DND-41 (cell line): Measurements from ENCODE around the gene POLR2E.

Experiments used
- ATAC-seq: fragments of 200-7000 bp; cut with Tn5 transposase; 3 replicates; pipeline ENCODE4 v1.9.1; 2021; ENCODE audit warnings: low read depth; ENCODE audit not compliant: insufficient read depth
- DNase-seq: peaks from one replicate; pipeline ENCODE4 v3.0.0-alpha.2; 2020
- H2AFZ ChIP-seq: 2 replicates; pipeline ENCODE4 v1.6.0; 2012; ENCODE audit warnings: low read depth, low read length
- H3K27ac ChIP-seq: 2 replicates; pipeline ENCODE4 v1.5.1; 2012; ENCODE audit warnings: low read length, inconsistent platforms
- H3K27me3 ChIP-seq: fragments of 200-600 bp; sonication (generic); 2 replicates; pipeline ENCODE4 v1.6.0; 2012; ENCODE audit warnings: low read length, mild to moderate bottlenecking, inconsistent platforms; ENCODE audit not compliant: insufficient read depth, poor library complexity
- H3K36me3 ChIP-seq: 2 replicates; pipeline ENCODE4 v1.5.1; 2012; ENCODE audit warnings: low read length, inconsistent platforms; ENCODE audit not compliant: insufficient read depth
- H3K4me1 ChIP-seq: 2 replicates; pipeline ENCODE4 v1.5.1; 2012; ENCODE audit warnings: mild to moderate bottlenecking, low read length; ENCODE audit not compliant: insufficient read depth
- H3K4me2 ChIP-seq: 2 replicates; pipeline ENCODE4 v1.6.0; 2012; ENCODE audit warnings: mild to moderate bottlenecking, moderate library complexity, low read length, inconsistent platforms; ENCODE audit not compliant: insufficient read depth
- H3K4me3 ChIP-seq, 2 experiments: fragments of 200-600 bp in 1 of 2; shearing (Covaris generic) in 1 of 2; 2 replicates each; pipeline ENCODE4 v1.5.1; 2012 to 2016; ENCODE audit warnings: inconsistent platforms in 2 of 2, low read length in 2 of 2, mild to moderate bottlenecking in 2 of 2, low read depth in 1 of 2, moderate library complexity in 1 of 2
- H3K79me2 ChIP-seq: 2 replicates; pipeline ENCODE4 v1.6.0; 2012; ENCODE audit warnings: low read length, inconsistent platforms; ENCODE audit not compliant: insufficient read depth
- H3K9ac ChIP-seq: 2 replicates; pipeline ENCODE4 v1.6.0; 2012; ENCODE audit warnings: low read depth, mild to moderate bottlenecking, inconsistent platforms, low read length, moderate library complexity
- H3K9me3 ChIP-seq: 2 replicates; pipeline ENCODE4 v1.5.1; 2012; ENCODE audit warnings: low read length, moderate library complexity, mild to moderate bottlenecking, inconsistent platforms; ENCODE audit not compliant: insufficient read depth, severe bottlenecking
- H4K20me1 ChIP-seq: 2 replicates; pipeline ENCODE4 v1.6.0; 2012; ENCODE audit warnings: low read length; ENCODE audit not compliant: insufficient read depth
- CTCF ChIP-seq: IDR thresholded peaks from 2 replicates; pipeline ENCODE4 v1.5.1; 2012; ENCODE audit warnings: borderline replicate concordance, low read length, moderate library complexity, mild to moderate bottlenecking; ENCODE audit not compliant: poor library complexity, severe bottlenecking; ENCODE audit errors: extremely low read depth
- EZH2 ChIP-seq: IDR thresholded peaks from 3 replicates; pipeline ENCODE4 v1.6.1; 2012; ENCODE audit warnings: borderline replicate concordance, low read depth, mild to moderate bottlenecking, moderate library complexity, low read length, inconsistent platforms; ENCODE audit not compliant: severe bottlenecking

The POLR2E gene

GRCh38 chr19:1073956-1074517 is 21.1 kb downstream of the POLR2E start:
- Histone ChIP-seq H3K36me3 (peaks cover 56% of the 10 kb centered on the region), H3K27ac (peak overlapping the region; percentile 80), H3K4me3 (peak overlapping the region in 1 of 2 experiments; percentile 38; a peak in 2 of 4 replicates), H3K9me3 (no peaks in the 10 kb centered on the region), H4K20me1 (peaks cover 33% of the 10 kb centered on the region), H3K27me3 (no peaks in the 10 kb centered on the region), H3K9ac (peak overlapping the region; percentile 40), H3K4me1 (peaks cover 47% of the 10 kb centered on the region), H3K79me2 (peaks cover 30% of the 10 kb centered on the region), H2AFZ (no peak overlapping the region), H3K4me2 (peak overlapping the region; percentile 66)
- TF ChIP-seq EZH2: no peak
- TF ChIP-seq CTCF: no peak
- DNase-seq (no peak), ATAC-seq (no peak)

- no peak overlapping the region for H3K9ac ChIP-seq
- no peaks in the 10 kb centered on the region for H3K9me3 ChIP-seq
- no peak for DNase-seq
- no peaks in the 10 kb centered on the region for H3K27me3 ChIP-seq
- no peak for ATAC-seq
- no peak overlapping the region for H3K4me2 ChIP-seq
- no peak overlapping the region for H3K27ac ChIP-seq
- TF ChIP-seq CTCF: no peak
- TF ChIP-seq EZH2: no peak
- H3K4me3 ChIP-seq: no peak overlapping the region
- peaks cover 60% of the 10 kb centered on the region for H3K36me3 ChIP-seq
- no peak overlapping the region for H2AFZ ChIP-seq
- H4K20me1 ChIP-seq: peaks cover 40% of the 10 kb centered on the region
- peaks cover 38% of the 10 kb centered on the region for H3K79me2 ChIP-seq
- peaks cover 54% of the 10 kb centered on the region for H3K4me1 ChIP-seq
Observed at GRCh38 chr19:1073063-1073955, 21.9 kb downstream of the POLR2E start.

- TF ChIP-seq CTCF (no peak), EZH2 (no peak)
- H3K9ac ChIP-seq: no peak overlapping the region
- DNase-seq (no peak), ATAC-seq (no peak)
- no peak overlapping the region for H3K4me3 ChIP-seq
- no peak overlapping the region for H3K4me2 ChIP-seq
- H2AFZ ChIP-seq: no peak overlapping the region
- H3K9me3 ChIP-seq: no peaks in the 10 kb centered on the region
- no peaks in the 10 kb centered on the region for H3K27me3 ChIP-seq
- peaks cover 40% of the 10 kb centered on the region for H4K20me1 ChIP-seq
- peaks cover 42% of the 10 kb centered on the region for H3K79me2 ChIP-seq
- peaks cover 57% of the 10 kb centered on the region for H3K36me3 ChIP-seq
- H3K27ac ChIP-seq: no peak overlapping the region
- H3K4me1 ChIP-seq: peaks cover 58% of the 10 kb centered on the region
Observed at GRCh38 chr19:1072371-1073015, 22.7 kb downstream of the POLR2E start.
